ENCODE results near the gene SEC14L5.
"Not testable (repeated sequence)": the region's sequence is repeated elsewhere in the genome, so short reads cannot be mapped to it uniquely, and the experiment has no call there.

SEC14L5 gene

DNA sequence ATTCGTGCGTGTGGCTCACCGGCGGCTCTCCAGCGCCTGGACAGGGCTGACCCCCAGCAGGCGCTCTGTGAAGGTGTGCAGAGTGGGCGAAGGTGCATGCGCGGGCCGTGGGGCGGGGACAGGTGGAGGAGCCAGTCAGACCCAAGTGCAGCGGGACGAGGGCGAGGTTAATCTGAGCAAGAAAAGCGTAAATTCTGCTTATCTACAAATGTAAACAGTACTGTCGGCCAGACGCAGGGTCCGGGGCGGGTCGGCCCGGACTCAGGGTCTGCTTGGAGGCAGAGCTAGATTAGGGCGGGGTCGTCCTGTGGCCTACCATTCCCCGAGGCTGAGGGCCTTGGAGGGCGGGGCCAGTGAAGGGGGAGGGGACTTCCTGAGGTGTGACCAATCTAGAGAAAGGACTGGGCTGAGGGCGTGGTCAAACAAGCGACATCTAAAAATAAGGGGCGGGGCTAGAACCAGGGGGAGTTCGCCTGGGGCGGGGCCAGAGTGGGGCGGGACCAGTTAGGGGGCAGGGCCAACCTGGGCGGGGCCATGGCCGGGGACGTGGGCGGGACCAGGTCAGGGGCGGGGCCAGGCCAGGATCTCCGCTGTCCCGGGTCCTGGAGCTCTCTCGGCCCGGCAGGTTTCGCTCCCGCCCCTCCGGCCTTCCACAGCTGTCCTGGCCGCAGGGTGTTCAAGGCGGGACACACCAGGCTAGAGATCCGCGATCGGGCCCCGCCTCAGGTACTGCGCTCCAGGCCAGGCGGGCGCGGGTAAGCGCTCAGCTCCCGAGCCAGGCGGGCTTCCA, at the start of gene SEC14L5:
SEC14L5 (plus strand) TSS at position 611 of the 790 bp plus-strand sequence. CDS start 994 bp downstream, outside the sequence.
- DNase-seq: peak; percentile 94

DNA sequence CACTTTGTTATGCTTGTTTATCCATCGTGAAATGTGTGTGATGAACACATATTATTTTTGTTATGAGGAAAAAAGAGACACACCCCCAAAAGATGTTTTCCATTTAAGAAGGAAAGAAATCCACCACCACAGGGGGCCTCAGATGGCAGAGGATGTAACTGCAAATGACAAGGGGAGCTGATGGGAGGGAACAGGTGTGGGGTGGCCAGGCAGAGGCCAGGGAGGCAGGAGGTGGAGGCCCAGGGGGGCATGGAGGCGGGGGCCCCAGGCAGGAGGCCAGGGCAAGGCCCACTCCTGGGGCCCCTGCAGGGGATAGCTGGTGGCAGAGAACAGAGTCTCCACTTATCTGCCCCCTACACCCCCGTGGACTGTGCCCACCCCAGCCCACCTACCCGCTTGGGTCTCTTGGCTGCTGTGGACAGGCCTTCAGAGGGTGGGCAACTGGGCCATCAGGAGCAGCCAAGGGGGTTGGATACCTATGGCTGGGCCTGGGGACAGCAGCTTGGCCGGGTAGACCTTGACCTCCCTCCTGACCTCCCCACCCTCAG, 49.2 kb upstream of the SEC14L5 start:
- DNase-seq: no peak

- DNase-seq: no peak
These were observed 48.3 kb upstream of the SEC14L5 start for GRCh38 chr16:4909825-4910224.

DNA sequence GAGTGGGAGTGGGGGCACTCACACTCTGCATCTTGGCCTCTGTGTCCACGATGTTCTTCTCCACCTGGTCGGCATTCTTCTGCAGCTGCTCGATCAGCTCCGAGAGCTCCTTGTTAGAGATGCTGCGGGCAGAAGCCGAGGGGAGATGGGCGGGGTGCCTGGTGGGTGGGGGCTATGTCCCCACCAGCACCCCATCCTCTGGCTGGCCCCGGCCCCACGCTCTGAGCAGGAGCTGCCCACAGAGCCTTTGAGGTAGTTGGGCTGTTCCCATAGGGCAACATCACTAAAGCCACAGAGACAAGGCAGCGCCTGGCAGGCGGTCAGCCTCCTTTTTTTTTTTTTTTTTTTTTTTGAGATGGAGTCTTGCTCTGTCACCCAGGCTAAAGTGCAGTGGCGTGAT, 47.3 kb upstream of the SEC14L5 start:
- no peak for DNase-seq

DNA sequence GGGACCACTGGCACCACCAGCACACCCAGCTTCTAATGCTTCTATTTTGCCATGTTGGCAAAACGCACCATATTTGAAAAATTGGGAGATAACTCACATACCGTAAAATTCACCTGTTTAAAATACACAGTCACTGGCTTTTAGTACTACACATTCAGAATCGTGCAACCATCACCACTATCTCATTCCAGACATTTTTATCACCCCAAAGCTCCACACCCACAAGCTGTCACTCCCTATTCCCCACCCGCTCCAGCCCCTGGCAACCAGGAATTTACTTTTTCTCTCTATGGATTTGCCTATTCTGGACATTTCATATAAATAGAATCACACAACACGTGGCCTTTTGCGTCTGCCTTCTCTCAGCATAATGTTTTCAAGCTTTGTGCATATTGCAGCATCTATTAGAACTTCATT, 46.2 kb upstream of the SEC14L5 start:
- no peak for DNase-seq

GRCh38 chr16:4913130-4913773, 44.9 kb upstream of the SEC14L5 start:
- DNase-seq: no peak

DNA sequence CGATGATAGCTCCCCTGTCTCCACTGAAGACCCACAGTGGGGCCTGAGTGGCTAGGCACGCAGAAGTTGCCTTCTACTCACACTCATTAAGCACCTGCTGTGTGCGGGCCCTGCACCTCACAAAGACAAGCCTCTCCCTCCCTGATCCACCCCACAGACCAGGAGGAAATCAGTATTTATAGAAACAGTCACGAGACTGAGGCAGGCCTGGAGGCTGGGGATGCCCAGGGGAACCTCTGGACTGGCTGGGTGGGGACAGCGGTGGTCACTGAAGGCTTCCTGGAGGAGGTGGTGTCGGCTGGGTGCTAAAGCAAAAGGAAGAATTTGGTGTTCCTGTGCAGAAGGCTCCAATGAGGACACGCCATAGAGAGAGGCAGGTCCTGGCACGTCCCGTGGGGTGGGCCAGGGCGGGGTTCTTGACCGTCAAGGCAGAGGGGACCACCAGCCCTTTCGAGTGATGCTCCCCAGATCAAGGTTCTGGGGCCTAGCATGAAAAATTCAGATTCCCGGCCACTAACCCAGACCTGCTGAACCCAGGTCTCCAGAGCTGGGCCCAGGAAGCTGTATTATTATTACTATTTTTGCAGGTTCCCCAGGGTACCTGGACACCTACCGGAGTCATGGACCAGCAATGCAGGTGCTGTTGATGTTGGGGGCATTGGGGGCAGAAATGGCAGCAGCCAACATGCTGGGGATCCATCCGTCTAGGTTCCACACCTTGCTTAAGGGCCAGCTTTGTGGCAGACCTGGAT, 44.2 kb upstream of the SEC14L5 start:
- DNase-seq: no peak

DNA sequence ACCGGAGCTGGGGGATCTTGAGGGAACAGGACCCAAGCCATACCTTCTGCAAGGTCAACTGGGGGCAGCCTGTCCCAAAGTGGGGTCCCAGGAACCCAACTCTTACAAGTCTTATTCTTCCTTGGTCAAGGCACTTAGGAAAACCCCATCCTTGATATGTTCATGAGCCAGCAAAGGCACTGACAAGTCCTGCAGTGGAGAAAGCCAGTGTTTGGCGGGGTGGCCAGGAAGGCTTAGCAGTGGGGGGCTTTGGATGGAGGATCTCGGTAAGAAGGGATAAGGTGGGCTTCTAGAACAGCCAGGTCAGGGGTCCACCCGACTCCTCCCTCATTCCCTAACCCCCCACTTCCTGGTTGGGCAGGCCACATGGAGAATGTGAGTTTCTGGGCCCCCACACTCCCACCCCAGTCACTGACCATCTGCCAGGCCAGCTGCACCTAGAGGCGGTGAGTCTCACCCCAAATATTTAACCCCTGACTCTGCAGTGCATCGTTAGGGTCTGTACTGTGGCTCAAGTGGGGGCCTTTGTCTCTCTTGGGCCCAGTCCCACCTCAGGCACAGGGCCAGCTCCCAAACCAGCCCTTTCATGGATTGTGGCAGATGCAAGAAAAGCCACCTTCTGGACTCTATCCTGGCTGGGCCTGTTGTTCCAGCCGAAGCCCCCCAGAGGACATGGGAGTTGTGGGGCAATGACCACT, 43.5 kb upstream of the SEC14L5 start:
- no peak for DNase-seq

DNA sequence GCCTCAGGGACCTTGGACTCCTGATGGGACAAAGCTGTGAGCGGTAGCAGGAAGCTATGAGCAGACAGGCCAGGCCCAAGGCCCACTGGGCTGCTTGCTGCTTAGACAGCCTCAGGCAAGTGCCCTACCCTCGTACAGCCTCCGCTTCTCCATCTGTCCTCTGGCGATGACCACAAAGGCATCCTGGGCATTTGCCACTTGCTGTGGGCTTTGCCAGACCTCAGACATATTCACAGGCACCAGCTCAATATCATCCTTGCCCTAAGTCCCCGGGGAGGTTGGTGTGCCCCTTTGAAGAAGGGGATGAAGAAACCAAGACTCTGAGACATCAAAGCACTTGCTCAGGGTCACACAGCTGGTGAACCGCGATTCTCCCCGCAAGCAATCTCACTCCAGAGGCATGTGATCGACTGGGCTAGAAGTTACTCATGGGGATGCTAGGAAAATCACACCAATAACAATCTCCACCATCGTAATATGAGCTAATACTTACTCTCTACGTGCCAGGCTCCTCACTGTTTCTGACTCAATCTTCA, 42.8 kb upstream of the SEC14L5 start:
- no peak for DNase-seq

DNA sequence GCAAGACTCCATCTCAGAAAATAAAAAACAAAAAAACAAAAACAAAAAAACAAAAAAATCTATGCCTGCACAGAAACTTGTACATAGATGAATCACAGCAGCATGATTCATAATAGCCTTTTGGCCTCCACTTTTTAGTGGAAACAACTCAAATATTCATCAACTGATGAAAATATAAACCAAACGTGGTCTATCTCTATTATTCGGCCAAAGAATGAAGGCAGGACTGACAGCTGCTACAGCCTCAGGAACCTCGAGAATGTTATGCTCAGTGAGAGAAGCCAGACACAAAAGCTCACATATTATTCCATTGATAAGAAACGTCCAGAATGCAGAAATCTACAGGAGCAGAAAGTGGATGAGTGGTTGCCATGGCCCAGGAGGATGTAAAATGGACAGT, 41.0 kb upstream of the SEC14L5 start:
- no peak for DNase-seq

DNA sequence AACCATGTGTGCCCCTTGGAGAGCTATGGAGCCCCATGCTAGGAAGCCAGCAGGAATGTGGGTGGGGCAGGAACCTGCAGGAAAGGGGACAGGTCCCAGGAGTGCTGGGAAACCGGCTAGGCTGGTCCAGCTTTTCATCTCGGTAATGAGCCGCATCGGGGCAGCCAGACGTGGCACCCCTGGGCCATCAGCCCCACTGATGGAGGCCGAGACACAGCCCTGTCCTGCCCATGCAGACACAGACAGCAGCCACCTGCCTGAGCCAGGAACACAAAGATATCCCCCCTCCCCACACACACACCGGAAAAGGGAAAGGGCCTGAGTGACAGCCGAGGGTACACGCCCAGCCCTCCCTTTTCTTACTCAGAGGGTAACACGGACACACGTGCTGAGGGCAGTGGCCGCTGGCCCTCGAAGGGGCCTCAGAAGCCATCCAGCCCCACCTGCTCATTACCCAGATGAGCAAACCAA, 39.3 kb upstream of the SEC14L5 start:
- DNase-seq: no peak

GRCh38 chr16:4920826-4921225, 37.3 kb upstream of the SEC14L5 start:
- DNase-seq: no peak

GRCh38 chr16:4922721-4923342, 35.3 kb upstream of the SEC14L5 start:
- DNase-seq: peak; percentile 32

- DNase-seq: no peak
These were observed 34.3 kb upstream of the SEC14L5 start for GRCh38 chr16:4923853-4924252.

DNA sequence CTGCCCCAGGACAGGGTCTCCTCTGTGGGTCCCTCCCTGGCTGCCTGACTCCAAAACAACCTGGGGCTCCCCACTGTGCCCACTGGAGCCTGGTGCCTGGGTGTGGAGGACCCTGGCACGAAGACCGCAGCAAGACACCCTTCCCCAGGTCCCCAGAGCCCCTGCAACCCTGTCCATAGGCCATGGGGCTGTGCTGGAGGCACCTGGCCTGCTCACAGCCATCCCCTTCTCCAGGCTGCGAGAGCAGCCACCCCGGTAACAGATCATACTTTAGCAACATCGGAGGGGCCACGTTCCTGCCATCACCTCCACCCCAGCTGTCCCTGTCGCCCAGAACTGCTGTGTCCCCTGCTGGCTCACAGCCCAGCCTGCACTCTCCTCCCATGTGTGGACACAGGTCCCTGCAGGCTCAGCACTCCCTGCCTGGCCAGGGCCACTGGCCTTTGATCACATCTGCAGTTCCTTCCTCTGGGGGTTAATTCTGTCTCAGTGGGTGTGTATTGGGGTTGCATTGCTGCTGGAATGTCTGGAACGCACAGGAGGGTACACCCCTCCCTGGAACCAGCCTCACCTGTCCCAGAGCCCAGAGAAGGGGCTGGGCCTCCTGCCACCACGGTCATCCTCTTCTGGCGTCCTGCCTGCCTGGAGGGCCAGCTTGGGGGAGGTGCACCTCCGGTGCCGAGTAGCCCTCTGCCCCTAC, 33.4 kb upstream of the SEC14L5 start:
- DNase-seq: no peak

DNA sequence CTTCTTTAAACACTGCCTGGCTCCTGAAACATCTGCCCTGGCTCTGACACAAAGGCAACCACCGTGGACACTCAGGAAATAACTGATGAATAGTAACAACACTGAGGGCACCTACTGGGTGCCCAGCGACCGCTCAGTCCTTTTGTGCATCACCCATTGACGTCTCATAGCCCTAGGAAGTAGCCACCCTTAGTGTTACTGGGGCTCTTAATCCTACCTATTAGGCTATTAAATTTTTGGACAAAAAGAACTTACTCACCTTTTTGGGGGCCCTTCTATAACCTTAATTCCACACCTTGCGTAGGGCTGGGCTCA, 32.9 kb upstream of the SEC14L5 start:
- no peak for DNase-seq

- no peak for DNase-seq
These were observed 32.3 kb upstream of the SEC14L5 start for GRCh38 chr16:4925791-4926190.

- DNase-seq: no peak
These were observed 31.2 kb upstream of the SEC14L5 start for GRCh38 chr16:4926928-4927327.

- DNase-seq: no peak
These were observed 30.5 kb upstream of the SEC14L5 start for GRCh38 chr16:4927661-4928060.

DNA sequence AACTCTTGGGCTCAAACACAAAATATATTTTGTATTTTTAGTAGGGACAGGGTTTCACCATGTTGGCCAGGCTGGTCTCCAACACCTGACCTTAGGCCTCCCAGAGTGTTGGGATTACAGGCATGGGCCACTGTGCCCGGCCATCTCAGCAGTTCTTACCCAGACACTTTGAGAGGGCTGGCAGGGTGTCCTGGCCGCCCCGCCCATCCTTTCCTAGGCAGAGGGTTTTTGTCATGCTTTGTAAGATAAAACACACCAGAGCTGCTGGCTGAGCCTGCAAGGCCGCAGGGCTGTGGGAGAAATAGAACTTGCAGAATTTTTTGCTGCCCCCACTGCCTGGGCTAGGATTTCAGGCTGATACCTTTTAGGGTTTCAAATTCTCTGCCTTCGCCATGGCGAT, 29.9 kb upstream of the SEC14L5 start:
- no peak for DNase-seq

DNA sequence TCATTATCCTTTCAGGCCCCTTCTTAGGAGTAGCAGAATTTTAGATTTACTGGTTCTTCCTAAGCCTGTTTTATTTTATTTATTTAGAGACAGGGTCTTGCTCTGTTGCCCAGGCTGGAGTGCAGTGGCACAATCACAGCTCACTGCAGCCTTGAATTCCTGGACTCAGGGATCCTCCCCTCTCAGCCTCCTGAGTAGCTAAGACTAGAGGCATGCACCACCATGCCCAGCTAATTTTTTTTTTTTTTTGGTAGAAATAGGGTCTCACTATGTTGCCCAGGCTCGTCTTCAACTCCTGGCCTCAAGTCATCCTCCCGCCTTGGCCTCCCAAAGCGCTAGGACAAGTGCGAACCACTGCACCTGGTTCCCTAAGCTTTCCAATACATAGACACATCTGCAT, 28.5 kb upstream of the SEC14L5 start:
- not testable (repeated sequence) for DNase-seq

DNA sequence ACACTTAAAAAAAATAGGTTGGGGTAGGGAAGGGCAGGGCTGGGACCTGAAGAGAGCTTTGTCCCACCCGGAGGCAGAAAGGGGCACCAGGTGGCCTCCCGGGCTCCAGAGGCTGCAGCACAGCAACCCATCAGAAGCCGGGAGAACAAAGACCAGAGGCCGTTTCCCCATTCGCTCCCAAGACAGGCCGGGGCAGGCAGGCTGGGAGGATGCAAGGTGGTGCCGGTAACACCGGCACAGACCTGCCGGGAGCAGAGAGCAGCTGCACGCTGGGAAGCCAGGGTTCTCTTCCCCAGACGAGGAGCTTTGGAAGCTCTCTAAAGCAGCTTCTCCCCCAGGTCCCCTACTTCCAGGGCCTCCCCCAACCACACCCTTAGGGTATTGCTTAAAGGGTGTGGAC, 26.7 kb upstream of the SEC14L5 start:
- no peak for DNase-seq
